Tibial artery (tissue), 4 donors: ENCODE measurements around the gene DAZ1.
"Not testable (repeated sequence)": the region's sequence is repeated elsewhere in the genome, so short reads cannot be mapped to it uniquely, and the experiment has no call there.

Source experiments
- DNase-seq, 2 donors: peaks; one replicate each; pipeline ENCODE4 v3.0.0-alpha.2; 2019
- H3K27ac ChIP-seq, 2 donors: fragments of 200-600 bp; sonication (generic) in 1 of 2; 1 replicate in 1 of 2; 2 replicates in 1 of 2; pipeline ENCODE4 v1.5.1; 2018 to 2019; ENCODE audit warnings: mild to moderate bottlenecking in 1 of 2
- H3K27me3 ChIP-seq, 2 donors: fragments of 200-600 bp; sonication (generic) in 1 of 2; one replicate each; pipeline versions ENCODE4 v1.5.1 to v1.6.0; 2016 to 2019
- H3K36me3 ChIP-seq, 3 donors: fragments of 200-600 bp; sonication (generic) in 2 of 3; one replicate each; pipeline ENCODE4 v1.5.1; 2016 to 2019; ENCODE audit warnings: mild to moderate bottlenecking in 2 of 3
- H3K4me1 ChIP-seq, 4 donors: fragments of 200-600 bp; sonication (generic) in 2 of 4; 1 replicate in 3 of 4; 2 replicates in 1 of 4; pipeline ENCODE4 v1.5.1; 2016 to 2019
- H3K4me3 ChIP-seq, 2 donors: fragments of 200-600 bp; sonication (generic) in 1 of 2; 1 replicate in 1 of 2; 2 replicates in 1 of 2; pipeline ENCODE4 v1.5.1; 2018 to 2019; ENCODE audit warnings: mild to moderate bottlenecking in 2 of 2
- H3K9me3 ChIP-seq, 3 donors: fragments of 200-600 bp; sonication (generic) in 1 of 3; one replicate each; pipeline ENCODE4 v1.5.1; 2016 to 2019
- intact Hi-C: fragments of 100-400 bp; cut with DNase I; formaldehyde crosslinking; loops from one replicate; pipeline ENCODE4 v1.15.0; 2023; ENCODE audit warnings: low total_unique reads

Gene DAZ1, protein sequence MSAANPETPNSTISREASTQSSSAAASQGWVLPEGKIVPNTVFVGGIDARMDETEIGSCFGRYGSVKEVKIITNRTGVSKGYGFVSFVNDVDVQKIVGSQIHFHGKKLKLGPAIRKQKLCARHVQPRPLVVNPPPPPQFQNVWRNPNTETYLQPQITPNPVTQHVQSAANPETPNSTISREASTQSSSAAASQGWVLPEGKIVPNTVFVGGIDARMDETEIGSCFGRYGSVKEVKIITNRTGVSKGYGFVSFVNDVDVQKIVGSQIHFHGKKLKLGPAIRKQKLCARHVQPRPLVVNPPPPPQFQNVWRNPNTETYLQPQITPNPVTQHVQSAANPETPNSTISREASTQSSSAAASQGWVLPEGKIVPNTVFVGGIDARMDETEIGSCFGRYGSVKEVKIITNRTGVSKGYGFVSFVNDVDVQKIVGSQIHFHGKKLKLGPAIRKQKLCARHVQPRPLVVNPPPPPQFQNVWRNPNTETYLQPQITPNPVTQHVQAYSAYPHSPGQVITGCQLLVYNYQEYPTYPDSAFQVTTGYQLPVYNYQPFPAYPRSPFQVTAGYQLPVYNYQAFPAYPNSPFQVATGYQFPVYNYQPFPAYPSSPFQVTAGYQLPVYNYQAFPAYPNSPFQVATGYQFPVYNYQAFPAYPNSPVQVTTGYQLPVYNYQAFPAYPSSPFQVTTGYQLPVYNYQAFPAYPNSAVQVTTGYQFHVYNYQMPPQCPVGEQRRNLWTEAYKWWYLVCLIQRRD

DNA sequence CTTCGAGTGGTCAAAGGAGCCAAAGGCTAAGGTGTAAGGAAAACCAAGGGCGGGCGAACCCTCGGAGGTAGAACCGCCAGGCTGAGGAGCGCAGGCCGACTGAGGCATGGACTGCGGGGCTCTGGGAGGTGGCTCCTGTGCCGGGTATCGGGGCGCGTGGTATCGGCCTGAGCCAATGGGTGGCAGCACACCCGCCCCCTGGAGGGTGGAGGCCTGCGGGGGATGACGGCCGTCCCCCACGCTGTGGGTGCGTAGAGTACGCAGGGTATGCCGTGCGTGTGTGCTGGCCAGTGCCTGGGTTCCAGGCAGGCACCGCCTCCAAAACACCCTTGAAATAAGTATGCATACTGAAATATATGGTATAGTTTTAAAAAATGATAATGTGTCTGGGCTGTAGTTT lies at the start of gene DAZ1:
Gene DAZ1, minus strand, starts transcription at position 101 of the 400 bp plus-strand sequence. CDS start 208 bp downstream, outside the sequence.
- H3K9me3 ChIP-seq, H3K4me1 ChIP-seq, H3K36me3 ChIP-seq, H3K27me3 ChIP-seq, intact Hi-C loops, H3K27ac ChIP-seq, H3K4me3 ChIP-seq, DNase-seq: not testable (repeated sequence)

DNA sequence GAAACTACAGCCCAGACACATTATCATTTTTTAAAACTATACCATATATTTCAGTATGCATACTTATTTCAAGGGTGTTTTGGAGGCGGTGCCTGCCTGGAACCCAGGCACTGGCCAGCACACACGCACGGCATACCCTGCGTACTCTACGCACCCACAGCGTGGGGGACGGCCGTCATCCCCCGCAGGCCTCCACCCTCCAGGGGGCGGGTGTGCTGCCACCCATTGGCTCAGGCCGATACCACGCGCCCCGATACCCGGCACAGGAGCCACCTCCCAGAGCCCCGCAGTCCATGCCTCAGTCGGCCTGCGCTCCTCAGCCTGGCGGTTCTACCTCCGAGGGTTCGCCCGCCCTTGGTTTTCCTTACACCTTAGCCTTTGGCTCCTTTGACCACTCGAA lies 20.4 kb upstream of the DAZ1 start, which contains the start of gene DAZ2:
Gene DAZ2, plus strand, starts transcription at position 301 of the 400 bp plus-strand sequence. CDS start 208 bp downstream, outside the sequence.
- H3K36me3 ChIP-seq, H3K27ac ChIP-seq, DNase-seq, H3K4me3 ChIP-seq, intact Hi-C loops, H3K9me3 ChIP-seq, H3K4me1 ChIP-seq, H3K27me3 ChIP-seq: not testable (repeated sequence)

DNA sequence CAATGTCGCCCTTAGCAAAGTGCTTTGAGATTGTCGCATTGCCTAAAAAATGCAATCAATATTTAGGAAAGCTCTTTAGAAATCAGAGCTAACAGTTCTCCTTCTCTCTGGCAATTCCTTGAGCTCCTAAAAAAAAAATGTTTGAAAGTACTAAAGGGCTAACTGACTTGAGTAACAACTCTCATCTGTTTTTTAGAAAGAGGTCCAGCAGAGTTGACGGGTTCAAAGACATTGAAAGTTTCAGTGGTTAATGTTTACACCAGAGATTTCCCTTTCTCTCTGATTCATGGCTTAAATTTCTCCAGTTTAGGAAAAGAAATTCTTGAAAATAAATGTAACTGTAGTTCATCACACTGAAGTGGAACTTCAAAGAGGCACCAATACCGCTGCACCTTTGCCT lies 11.9 kb upstream of the DAZ1 start:
- intact Hi-C loops, DNase-seq, H3K36me3 ChIP-seq, H3K4me3 ChIP-seq, H3K9me3 ChIP-seq, H3K4me1 ChIP-seq, H3K27me3 ChIP-seq, H3K27ac ChIP-seq: not testable (repeated sequence)

DNA sequence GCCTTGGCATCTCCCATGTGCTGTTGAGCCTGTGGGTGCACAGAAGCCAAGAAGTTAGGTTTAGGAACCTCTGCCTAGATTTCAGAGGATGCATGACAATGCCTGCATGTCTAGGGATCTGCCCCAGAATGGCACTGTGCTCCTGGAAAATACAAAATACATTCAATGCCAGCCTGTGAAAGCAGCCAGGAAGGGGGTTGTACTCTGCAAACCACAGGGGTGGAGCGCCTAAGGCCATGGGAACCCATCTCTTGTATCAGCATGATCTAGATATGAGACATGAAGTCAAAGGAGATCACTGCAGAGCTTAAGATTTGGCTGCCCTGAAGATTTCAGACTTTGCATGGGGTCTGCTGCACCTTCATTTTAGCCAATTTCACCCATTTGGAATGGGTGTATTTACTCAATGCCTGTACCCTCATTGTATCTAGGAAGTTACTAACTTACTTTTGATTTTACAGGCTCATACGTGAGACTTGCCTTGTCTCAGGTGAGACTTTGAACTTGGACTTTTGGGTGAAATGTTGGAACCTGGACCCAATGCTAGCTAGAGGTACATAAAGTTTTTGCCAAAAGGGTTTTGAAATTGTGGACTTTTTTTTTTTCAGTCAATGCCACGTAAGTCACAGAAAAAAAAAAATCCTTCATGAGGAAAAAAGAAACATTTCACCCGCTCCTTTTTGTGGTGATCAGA lies 11.1 kb upstream of the DAZ1 start:
- H3K4me1 ChIP-seq, DNase-seq, H3K9me3 ChIP-seq, intact Hi-C loops, H3K27me3 ChIP-seq, H3K36me3 ChIP-seq, H3K4me3 ChIP-seq, H3K27ac ChIP-seq: not testable (repeated sequence)

DNA sequence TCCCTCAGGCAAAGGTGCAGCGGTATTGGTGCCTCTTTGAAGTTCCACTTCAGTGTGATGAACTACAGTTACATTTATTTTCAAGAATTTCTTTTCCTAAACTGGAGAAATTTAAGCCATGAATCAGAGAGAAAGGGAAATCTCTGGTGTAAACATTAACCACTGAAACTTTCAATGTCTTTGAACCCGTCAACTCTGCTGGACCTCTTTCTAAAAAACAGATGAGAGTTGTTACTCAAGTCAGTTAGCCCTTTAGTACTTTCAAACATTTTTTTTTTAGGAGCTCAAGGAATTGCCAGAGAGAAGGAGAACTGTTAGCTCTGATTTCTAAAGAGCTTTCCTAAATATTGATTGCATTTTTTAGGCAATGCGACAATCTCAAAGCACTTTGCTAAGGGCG lies 8.6 kb upstream of the DAZ1 start:
- H3K4me1 ChIP-seq, DNase-seq, H3K9me3 ChIP-seq, H3K36me3 ChIP-seq, H3K27ac ChIP-seq, intact Hi-C loops, H3K27me3 ChIP-seq, H3K4me3 ChIP-seq: not testable (repeated sequence)
